Measurements from ENCODE around the gene STUM.
"Not testable (repeated sequence)": the region's sequence is repeated elsewhere in the genome, so short reads cannot be mapped to it uniquely, and the experiment has no call there.

STUM gene

DNA sequence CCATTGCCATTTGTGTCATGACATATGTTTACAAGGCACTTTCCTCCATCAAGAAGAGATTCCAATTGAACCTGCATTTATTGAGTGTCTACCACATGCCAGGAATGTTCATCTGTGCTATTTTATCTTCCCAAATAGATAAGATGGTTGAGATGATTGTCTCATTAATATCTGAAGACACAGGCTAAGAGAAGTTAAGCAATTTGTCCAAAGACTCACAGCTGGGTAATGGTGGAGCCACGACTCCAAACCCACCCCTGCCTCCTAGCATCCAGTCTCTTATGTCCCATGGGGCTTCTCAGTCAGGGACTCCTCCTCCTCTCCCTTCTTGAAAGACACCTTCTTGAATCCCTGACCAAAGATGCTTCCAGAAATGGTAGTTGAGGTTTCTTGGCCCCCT is 68.1 kb downstream of the STUM start:
- TF ChIP-seq, protein P1, sequence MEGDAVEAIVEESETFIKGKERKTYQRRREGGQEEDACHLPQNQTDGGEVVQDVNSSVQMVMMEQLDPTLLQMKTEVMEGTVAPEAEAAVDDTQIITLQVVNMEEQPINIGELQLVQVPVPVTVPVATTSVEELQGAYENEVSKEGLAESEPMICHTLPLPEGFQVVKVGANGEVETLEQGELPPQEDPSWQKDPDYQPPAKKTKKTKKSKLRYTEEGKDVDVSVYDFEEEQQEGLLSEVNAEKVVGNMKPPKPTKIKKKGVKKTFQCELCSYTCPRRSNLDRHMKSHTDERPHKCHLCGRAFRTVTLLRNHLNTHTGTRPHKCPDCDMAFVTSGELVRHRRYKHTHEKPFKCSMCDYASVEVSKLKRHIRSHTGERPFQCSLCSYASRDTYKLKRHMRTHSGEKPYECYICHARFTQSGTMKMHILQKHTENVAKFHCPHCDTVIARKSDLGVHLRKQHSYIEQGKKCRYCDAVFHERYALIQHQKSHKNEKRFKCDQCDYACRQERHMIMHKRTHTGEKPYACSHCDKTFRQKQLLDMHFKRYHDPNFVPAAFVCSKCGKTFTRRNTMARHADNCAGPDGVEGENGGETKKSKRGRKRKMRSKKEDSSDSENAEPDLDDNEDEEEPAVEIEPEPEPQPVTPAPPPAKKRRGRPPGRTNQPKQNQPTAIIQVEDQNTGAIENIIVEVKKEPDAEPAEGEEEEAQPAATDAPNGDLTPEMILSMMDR (conservative IDR thresholded peaks at IDR 0.05): no peak
- TF ChIP-seq ZFX (IDR thresholded peaks at IDR 0.05): no peak

DNA sequence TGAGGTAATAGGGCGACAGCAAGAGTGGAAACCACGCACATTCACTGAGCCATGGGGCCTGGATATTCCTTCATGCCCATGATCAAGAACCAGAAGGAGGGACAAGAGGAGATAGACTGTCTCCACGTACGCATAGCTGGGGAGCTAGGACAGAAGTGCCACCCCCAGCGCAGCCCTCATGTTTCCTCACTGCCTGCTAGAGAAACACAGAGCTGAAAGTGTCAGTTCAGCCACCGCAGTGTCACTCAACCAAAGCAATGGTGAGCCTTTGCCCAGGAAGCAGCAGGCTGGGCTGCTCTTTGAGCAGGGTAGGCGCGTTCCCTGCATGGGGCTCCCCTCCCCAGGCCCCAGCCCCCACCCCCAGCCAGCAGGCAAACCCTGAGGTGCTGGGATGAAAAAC is 68.5 kb downstream of the STUM start:
- TF ChIP-seq ZFX (IDR thresholded peaks at IDR 0.05): no peak
- TF ChIP-seq, protein P1 (conservative IDR thresholded peaks at IDR 0.05): no peak
- no peak overlapping the region for H3K27ac ChIP-seq

More for the DNA sequence above, 68.1 kb downstream of the STUM start:
- H3K27ac ChIP-seq: no peak overlapping the region

DNA sequence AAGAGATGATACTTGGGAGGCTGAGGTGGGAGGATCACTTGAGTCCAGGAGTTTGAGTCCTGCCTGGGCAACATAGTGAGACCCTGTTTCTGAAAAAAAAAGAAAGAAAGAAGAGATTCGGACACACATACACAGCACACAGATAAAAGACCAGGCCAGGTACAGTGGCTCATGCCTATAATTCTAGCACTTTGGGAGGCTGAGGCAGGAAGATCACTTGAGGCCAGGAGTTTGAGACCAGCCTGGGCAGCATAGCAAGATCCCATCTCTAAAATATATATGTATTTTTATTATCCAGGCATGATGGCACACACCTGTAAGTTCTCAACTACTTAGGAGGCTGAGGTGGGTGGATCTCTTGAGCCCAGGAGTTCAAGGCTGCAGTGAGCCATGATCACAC is 69.2 kb downstream of the STUM start:
- not testable (repeated sequence) for H3K27ac ChIP-seq

DNA sequence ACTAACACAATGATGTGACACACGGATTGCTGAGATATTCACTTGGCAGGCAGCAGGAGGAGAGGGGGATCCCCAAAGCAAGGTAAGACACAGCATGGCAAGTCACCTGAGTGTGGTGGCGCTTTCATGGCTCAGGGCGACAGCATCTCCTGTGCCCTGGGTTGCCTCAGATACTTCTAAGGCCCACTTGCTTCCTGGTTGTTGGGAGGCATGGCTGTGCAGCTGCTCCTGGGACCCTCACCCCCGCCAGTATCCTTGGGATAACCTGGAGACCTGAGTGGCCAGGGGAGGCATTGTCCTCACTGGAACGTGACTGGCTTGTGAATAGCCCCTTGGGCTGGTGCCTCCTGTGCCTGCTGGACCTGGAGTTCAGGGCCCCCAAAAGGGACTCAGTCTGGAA is 69.8 kb downstream of the STUM start:
- TF ChIP-seq ZFX (IDR thresholded peaks at IDR 0.05): no peak
- TF ChIP-seq, protein P1 (conservative IDR thresholded peaks at IDR 0.05): no peak

DNA sequence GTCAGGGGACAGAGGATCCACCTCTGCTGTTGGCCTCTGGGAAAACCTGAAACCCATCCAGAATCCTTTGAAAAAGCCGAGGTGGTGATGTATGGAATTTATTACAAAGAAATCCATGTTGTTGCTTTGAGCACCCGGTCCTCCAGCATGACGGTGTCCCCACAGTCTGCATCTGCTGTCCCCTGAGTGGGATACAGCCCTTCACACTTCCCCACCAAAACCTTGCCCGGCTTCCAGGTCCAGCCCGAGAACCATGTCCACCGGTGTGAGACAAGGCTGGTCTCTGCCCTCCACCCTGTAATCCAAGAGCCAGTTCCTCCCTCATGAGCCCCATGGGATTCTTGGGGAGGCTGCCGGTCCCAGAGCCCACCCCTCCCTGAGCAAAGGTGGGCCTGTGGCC is 70.5 kb downstream of the STUM start:
- no peak overlapping the region for H3K27ac ChIP-seq
- TF ChIP-seq, protein P1 (conservative IDR thresholded peaks at IDR 0.05): no peak
- no peak for TF ChIP-seq ZFX (IDR thresholded peaks at IDR 0.05)

More for the DNA sequence above, 69.8 kb downstream of the STUM start:
- no peak overlapping the region for H3K27ac ChIP-seq

DNA sequence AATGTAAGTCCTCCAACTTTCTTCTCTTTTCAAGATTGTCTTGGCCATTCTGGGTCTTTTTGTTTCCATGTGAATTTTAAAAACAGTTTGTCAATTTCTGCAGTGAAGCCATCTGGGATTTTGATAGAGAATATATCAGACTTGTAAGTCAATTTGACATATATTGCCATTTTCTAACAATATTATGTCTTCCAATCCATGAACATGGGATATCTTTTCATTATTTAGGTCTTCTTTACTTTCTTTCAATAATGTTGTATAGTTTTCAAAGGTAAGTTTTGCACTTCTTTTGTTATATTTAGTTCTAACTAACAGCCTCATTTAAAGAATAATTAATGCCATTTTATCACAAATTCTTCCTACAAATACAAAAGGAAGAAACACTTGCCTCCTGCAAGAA is 73.4 kb downstream of the STUM start:
- H3K27ac ChIP-seq: no peak overlapping the region
- TF ChIP-seq, protein P1 (conservative IDR thresholded peaks at IDR 0.05): no peak
- no peak for TF ChIP-seq ZFX (IDR thresholded peaks at IDR 0.05)

DNA sequence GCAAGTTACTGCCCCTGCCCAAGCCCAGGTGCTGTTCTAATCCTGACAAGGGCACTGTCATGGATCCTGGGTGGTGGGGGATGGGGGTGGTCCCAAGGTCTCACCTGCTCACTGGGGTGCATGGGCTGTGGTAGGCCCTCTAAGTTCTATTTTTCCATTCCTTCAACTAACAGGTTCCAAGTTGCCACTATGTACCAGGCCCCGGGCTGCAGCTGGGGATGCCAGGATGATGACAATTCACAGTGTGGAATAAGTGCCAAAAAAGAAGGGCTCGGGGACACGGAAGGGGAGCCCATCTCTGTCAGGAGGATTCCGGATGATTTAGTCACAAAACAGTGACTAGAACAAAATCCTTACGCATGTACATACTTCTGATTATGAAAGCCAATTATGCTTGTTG is 76.0 kb downstream of the STUM start:
- no peak overlapping the region for H3K27ac ChIP-seq
- no peak for TF ChIP-seq ZFX (IDR thresholded peaks at IDR 0.05)
- TF ChIP-seq, protein P1 (conservative IDR thresholded peaks at IDR 0.05): no peak

DNA sequence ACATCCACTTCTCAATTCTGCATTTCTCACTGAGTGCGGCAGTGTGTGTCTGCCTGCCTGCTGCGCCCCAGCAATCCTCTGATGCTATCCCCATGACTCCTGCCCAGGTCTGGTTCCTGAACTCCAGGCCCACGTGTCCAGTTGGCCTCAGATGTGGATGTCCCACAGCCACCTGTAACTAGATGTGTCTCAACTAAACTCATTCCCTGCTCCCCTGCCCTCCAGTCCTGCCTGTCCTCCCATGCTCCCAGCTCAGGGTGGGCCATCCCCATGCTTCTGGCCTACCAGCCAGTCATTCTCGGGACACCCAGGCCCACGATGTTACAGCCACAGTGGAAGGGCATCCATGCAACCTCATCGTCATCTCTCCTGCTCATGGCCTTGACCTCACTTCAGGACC is 76.8 kb downstream of the STUM start:
- TF ChIP-seq, protein P1 (conservative IDR thresholded peaks at IDR 0.05): no peak
- no peak for TF ChIP-seq ZFX (IDR thresholded peaks at IDR 0.05)
- no peak overlapping the region for H3K27ac ChIP-seq
